OCI-LY1 (cell line): ENCODE measurements around the gene CNGA2.

ENCODE experiments used
- H2AFZ ChIP-seq: fragments of 200-600 bp; sonication (generic), shearing (Covaris generic); 2 replicates; pipeline ENCODE4 v1.6.0; 2014; ENCODE audit warnings: antibody characterized with exemption, mild to moderate bottlenecking, low read length
- H3F3A ChIP-seq: fragments of 200-600 bp; sonication (generic), shearing (Covaris generic); 2 replicates; pipeline ENCODE4 v1.6.0; 2014; ENCODE audit warnings: mild to moderate bottlenecking, antibody characterized with exemption, low read length, moderate library complexity; ENCODE audit not compliant: insufficient read depth
- H3K27ac ChIP-seq: fragments of 200-600 bp; sonication (generic); 2 replicates; pipeline ENCODE4 v1.5.1; 2014; ENCODE audit warnings: low read length, mixed run types, mild to moderate bottlenecking, low read depth; ENCODE audit not compliant: poor library complexity, severe bottlenecking
- H3K27me3 ChIP-seq: fragments of 200-600 bp; sonication (generic); 2 replicates; pipeline ENCODE4 v1.6.0; 2014; ENCODE audit warnings: antibody characterized with exemption, mild to moderate bottlenecking, low read length, moderate library complexity; ENCODE audit not compliant: insufficient read depth
- H3K36me3 ChIP-seq: fragments of 200-600 bp; sonication (generic); 2 replicates; pipeline ENCODE4 v1.6.1; 2014; ENCODE audit warnings: mild to moderate bottlenecking, antibody characterized with exemption, low read length, moderate library complexity, mixed read lengths; ENCODE audit not compliant: insufficient read depth
- H3K4me1 ChIP-seq: fragments of 200-600 bp; sonication (generic); 2 replicates; pipeline ENCODE4 v1.5.1; 2014; ENCODE audit warnings: mild to moderate bottlenecking, low read length, moderate library complexity; ENCODE audit not compliant: insufficient read depth, severe bottlenecking
- H3K4me2 ChIP-seq: fragments of 200-600 bp; sonication (generic), shearing (Covaris generic); 2 replicates; pipeline ENCODE4 v1.6.1; 2014; ENCODE audit warnings: low read length
- H3K4me3 ChIP-seq: fragments of 200-600 bp; sonication (generic); 2 replicates; pipeline ENCODE4 v1.5.1; 2014; ENCODE audit warnings: low read length, low read depth, mild to moderate bottlenecking, mixed read lengths; ENCODE audit not compliant: poor library complexity, severe bottlenecking
- H3K79me2 ChIP-seq: fragments of 200-600 bp; shearing (Covaris generic); 2 replicates; pipeline ENCODE4 v1.6.1; 2016; ENCODE audit warnings: mixed run types, low read length, mixed read lengths; ENCODE audit not compliant: insufficient read depth
- H3K9ac ChIP-seq: fragments of 200-600 bp; sonication (generic), shearing (Covaris generic); 2 replicates; pipeline ENCODE4 v1.6.1; 2014; ENCODE audit warnings: mild to moderate bottlenecking, low read length, mixed read lengths
- H3K9me2 ChIP-seq: fragments of 200-600 bp; sonication (generic), shearing (Covaris generic); 2 replicates; pipeline ENCODE4 v1.6.1; 2014; ENCODE audit warnings: low read depth, mild to moderate bottlenecking, low read length, mixed read lengths
- H3K9me3 ChIP-seq: fragments of 200-600 bp; shearing (Covaris generic); 2 replicates; pipeline ENCODE4 v1.6.1; 2014; ENCODE audit warnings: low read length, mixed read lengths
- H4K20me1 ChIP-seq: fragments of 200-600 bp; sonication (generic), shearing (Covaris generic); 2 replicates; pipeline ENCODE4 v1.6.0; 2016; ENCODE audit warnings: mild to moderate bottlenecking, low read length; ENCODE audit not compliant: insufficient read depth
- EZH2 ChIP-seq: fragments of 200-600 bp; sonication (generic), shearing (Covaris generic); IDR thresholded peaks from 2 replicates; pipeline ENCODE4 v1.8.0; 2017; ENCODE audit warnings: borderline replicate concordance, mixed run types, mild to moderate bottlenecking, antibody characterized with exemption, low read length, moderate library complexity, mixed read lengths
- TF ChIP-seq, protein P1 (sequence below): fragments of 200-600 bp; sonication (generic), shearing (Covaris generic); IDR thresholded peaks from 2 replicates; pipeline ENCODE4 v1.5.1; 2017; ENCODE audit warnings: mild to moderate bottlenecking, antibody characterized with exemption, low read length, moderate library complexity, mixed read lengths

The CNGA2 gene

GRCh38 chrX:151737494-151737893, 2.9 kb downstream of the CNGA2 start:
- Histone ChIP-seq H2AFZ (no peak overlapping the region), H3K79me2 (no peaks in the 10 kb centered on the region), H3K4me1 (no peaks in the 10 kb centered on the region), H3K4me3 (no peak overlapping the region), H4K20me1 (no peaks in the 10 kb centered on the region), H3K9me2 (no peaks in the 10 kb centered on the region), H3K36me3 (no peaks in the 10 kb centered on the region), H3K9ac (no peak overlapping the region), H3K4me2 (no peak overlapping the region), H3K27me3 (no peaks in the 10 kb centered on the region), H3K9me3 (no peaks in the 10 kb centered on the region), H3K27ac (no peak overlapping the region), H3F3A (no peaks in the 10 kb centered on the region)
- no peak for TF ChIP-seq EZH2
- TF ChIP-seq, protein P1, sequence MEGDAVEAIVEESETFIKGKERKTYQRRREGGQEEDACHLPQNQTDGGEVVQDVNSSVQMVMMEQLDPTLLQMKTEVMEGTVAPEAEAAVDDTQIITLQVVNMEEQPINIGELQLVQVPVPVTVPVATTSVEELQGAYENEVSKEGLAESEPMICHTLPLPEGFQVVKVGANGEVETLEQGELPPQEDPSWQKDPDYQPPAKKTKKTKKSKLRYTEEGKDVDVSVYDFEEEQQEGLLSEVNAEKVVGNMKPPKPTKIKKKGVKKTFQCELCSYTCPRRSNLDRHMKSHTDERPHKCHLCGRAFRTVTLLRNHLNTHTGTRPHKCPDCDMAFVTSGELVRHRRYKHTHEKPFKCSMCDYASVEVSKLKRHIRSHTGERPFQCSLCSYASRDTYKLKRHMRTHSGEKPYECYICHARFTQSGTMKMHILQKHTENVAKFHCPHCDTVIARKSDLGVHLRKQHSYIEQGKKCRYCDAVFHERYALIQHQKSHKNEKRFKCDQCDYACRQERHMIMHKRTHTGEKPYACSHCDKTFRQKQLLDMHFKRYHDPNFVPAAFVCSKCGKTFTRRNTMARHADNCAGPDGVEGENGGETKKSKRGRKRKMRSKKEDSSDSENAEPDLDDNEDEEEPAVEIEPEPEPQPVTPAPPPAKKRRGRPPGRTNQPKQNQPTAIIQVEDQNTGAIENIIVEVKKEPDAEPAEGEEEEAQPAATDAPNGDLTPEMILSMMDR = no peak

- H2AFZ ChIP-seq = no peak overlapping the region
- no peaks in the 10 kb centered on the region for H3K4me1 ChIP-seq
- H4K20me1 ChIP-seq = no peaks in the 10 kb centered on the region
- no peaks in the 10 kb centered on the region for H3K79me2 ChIP-seq
- H3K27me3 ChIP-seq = no peaks in the 10 kb centered on the region
- no peaks in the 10 kb centered on the region for H3F3A ChIP-seq
- no peak overlapping the region for H3K27ac ChIP-seq
- no peaks in the 10 kb centered on the region for H3K9me3 ChIP-seq
- H3K4me3 ChIP-seq = no peak overlapping the region
- TF ChIP-seq EZH2 = no peak
- TF ChIP-seq, protein P1 = no peak
- no peak overlapping the region for H3K4me2 ChIP-seq
- no peaks in the 10 kb centered on the region for H3K9me2 ChIP-seq
- H3K36me3 ChIP-seq = no peaks in the 10 kb centered on the region
- H3K9ac ChIP-seq = no peak overlapping the region
These were observed 4.2 kb downstream of the CNGA2 start for GRCh38 chrX:151738751-151739150.

- no peaks in the 10 kb centered on the region for H3K9me2 ChIP-seq
- no peak overlapping the region for H2AFZ ChIP-seq
- no peak overlapping the region for H3K9ac ChIP-seq
- no peaks in the 10 kb centered on the region for H3K79me2 ChIP-seq
- no peak for TF ChIP-seq EZH2
- TF ChIP-seq, protein P1 = no peak
- no peaks in the 10 kb centered on the region for H3K4me1 ChIP-seq
- H3K27me3 ChIP-seq = no peaks in the 10 kb centered on the region
- no peaks in the 10 kb centered on the region for H3F3A ChIP-seq
- H3K27ac ChIP-seq = no peak overlapping the region
- no peaks in the 10 kb centered on the region for H3K36me3 ChIP-seq
- no peaks in the 10 kb centered on the region for H4K20me1 ChIP-seq
- no peaks in the 10 kb centered on the region for H3K9me3 ChIP-seq
- H3K4me2 ChIP-seq = no peak overlapping the region
- no peak overlapping the region for H3K4me3 ChIP-seq
These were observed 7.1 kb downstream of the CNGA2 start for GRCh38 chrX:151741606-151742005.
